Measurements from ENCODE around the gene ANK2.

ANK2 gene

GRCh38 chr4:113394730-113395530 is 345.5 kb downstream of the ANK2 start:
- DNase-seq (ENCODE audit: low read depth in 2 of 2), result peak; percentile 64 to 70

GRCh38 chr4:113397114-113397701 is 347.8 kb downstream of the ANK2 start:
- DNase-seq (ENCODE audit: low read depth in 2 of 2), result peak; percentile 73 to 75

GRCh38 chr4:113398441-113399143 is 349.1 kb downstream of the ANK2 start:
- DNase-seq (ENCODE audit: low read depth in 2 of 2), result no peak

- no peak for DNase-seq (ENCODE audit: low read depth in 2 of 2)
Measured at GRCh38 chr4:113404167-113404571, 354.7 kb downstream of the ANK2 start.

GRCh38 chr4:113404841-113405240 is 355.4 kb downstream of the ANK2 start:
- no peak for DNase-seq (ENCODE audit: low read depth in 2 of 2)

GRCh38 chr4:113405874-113406722 is 356.6 kb downstream of the ANK2 start:
- DNase-seq (ENCODE audit: low read depth in 2 of 2), result no peak

- no peak for DNase-seq (ENCODE audit: low read depth in 2 of 2)
Measured at GRCh38 chr4:113406723-113407016, 357.2 kb downstream of the ANK2 start.

GRCh38 chr4:113407409-113407808 is 358.0 kb downstream of the ANK2 start:
- DNase-seq (ENCODE audit: low read depth in 2 of 2), result no peak

GRCh38 chr4:113409181-113409580 is 359.7 kb downstream of the ANK2 start:
- DNase-seq (ENCODE audit: low read depth in 2 of 2), result no peak

- DNase-seq (ENCODE audit: low read depth in 2 of 2), result no peak
Measured at GRCh38 chr4:113410686-113411085, 361.2 kb downstream of the ANK2 start.

GRCh38 chr4:113411496-113411938 is 362.1 kb downstream of the ANK2 start:
- DNase-seq (ENCODE audit: low read depth in 2 of 2), result peak; percentile 90 to 91

GRCh38 chr4:113419631-113420030 is 370.2 kb downstream of the ANK2 start:
- DNase-seq (ENCODE audit: low read depth in 2 of 2), result no peak

- no peak for DNase-seq (ENCODE audit: low read depth in 2 of 2)
Measured at GRCh38 chr4:113420938-113421337, 371.5 kb downstream of the ANK2 start.

- no peak for DNase-seq (ENCODE audit: low read depth in 2 of 2)
Measured at GRCh38 chr4:113423631-113424030, 374.2 kb downstream of the ANK2 start.

GRCh38 chr4:113433116-113433515 is 383.7 kb downstream of the ANK2 start:
- DNase-seq (ENCODE audit: low read depth in 2 of 2), result no peak
